Measurements from ENCODE around the gene LRRC46. TPM values are rescaled to one million over a fixed set of nuclear protein-coding genes. Genes with fewer than 3 reads are reported as not detected.
A peak's percentile ranks its signal among the peaks of the same experiment; 100 is the strongest.

LRRC46 gene
- total RNA-seq, 1 donor from 2014 or later = 0.70 TPM

DNA sequence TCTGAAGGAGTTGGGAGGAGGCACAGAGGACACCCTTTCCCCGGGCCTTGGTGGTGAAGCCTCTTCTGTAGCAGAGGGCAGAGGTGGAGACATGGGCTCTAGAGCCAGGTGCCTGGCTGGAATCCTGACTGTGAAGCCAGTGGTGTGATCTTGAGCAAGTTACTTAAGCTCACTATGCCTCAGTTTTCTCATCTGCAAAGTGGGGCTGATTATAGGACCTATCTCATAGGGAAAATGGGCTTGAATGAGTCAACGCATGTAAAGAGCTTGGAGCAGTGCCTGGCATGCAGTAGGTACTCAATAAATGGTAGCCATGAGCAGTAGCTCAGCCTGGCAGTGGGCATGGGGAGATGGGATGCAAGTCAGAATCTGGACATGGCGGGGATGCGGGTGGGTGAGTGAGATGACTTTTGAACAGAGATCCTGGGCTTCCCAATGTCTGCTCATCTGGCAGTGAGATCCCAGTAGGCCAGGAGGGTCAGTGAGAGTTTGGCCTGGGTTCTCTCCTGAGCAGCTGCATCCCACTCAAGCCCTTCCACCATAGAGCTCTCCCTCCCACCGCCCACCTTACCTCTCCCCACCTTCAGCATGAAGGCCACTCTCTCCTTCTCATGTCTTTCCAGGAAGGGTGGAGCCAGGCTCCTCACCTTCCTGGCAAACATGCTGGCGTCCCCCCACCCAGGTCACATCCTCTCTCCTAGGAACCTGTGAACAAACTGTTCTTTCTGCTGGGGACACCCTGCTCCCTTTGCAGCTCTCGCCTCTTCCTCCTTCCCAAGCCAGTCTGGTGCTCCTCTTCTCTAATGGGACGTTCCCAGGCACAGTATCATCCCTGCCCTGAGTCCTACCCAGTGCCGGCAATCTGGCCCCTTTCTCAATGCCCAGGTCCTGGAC, 51.5 kb downstream of the LRRC46 start:
- Mint-ChIP-seq H3K4me1 (ENCODE audit: low read depth) (peaks cover 17% of the 10 kb centered on the region), H3K9me3 (no peaks in the 10 kb centered on the region), H3K36me3 (ENCODE audit: low read depth) (no peaks in the 10 kb centered on the region), H3K27me3 (ENCODE audit: insufficient read depth) (peaks cover 14% of the 10 kb centered on the region), H3K27ac (peak overlapping the region; percentile 43), H3K4me3 (no peak overlapping the region)
- intact Hi-C loops (cut with micrococcal nuclease) = no loop called here
- DNase-seq (ENCODE audit: low spot score) = no peak

DNA sequence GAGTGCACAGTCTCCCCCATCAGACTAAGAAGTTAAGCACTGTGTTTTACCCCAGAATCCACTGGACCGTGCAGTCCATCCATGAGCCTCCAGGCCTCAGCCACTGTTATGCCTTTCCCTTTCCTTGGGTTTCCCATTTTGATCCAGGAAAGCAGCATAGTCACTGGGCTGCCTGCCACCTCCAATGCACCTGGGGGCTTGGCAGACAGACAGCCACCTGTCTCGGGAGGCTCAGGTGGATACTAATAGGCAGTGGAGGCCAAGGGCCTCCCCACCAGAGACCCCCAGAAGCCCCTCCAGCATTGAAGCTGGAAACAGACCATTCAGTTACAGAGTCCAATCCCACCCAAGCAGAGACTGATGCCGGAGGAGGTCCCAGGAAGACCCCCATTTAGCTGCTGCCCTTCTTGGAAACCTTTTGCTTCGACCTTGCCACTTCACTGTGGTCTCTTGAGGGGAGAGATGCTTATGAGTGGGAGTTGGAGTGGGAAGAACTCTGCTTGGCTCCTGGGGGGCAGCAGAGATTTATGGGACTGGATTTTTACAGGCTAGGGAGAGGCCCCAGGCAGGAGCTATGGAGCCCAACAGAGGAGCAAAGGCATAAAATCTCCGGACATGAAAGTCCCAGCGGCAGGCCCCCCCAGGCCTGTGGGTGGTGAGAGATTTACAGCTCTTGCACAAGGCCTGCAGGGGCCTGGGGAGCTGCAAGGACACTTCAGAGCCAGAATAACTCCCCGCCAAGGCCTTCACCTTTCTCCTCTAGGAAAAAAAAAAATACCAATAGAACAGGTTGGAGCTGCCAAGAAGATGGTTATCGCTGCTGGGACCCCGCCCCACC, 52.3 kb downstream of the LRRC46 start:
- no peak for DNase-seq (ENCODE audit: low spot score)
- no peaks in the 10 kb centered on the region for H3K36me3 Mint-ChIP-seq (ENCODE audit: low read depth)
- no peak overlapping the region for H3K27ac Mint-ChIP-seq
- peaks cover 9% of the 10 kb centered on the region for H3K27me3 Mint-ChIP-seq (ENCODE audit: insufficient read depth)
- intact Hi-C loops (cut with micrococcal nuclease) = no loop called here
- no peak overlapping the region for H3K4me3 Mint-ChIP-seq
- H3K9me3 Mint-ChIP-seq = no peaks in the 10 kb centered on the region
- H3K4me1 Mint-ChIP-seq (ENCODE audit: low read depth) = peaks cover 17% of the 10 kb centered on the region

DNA sequence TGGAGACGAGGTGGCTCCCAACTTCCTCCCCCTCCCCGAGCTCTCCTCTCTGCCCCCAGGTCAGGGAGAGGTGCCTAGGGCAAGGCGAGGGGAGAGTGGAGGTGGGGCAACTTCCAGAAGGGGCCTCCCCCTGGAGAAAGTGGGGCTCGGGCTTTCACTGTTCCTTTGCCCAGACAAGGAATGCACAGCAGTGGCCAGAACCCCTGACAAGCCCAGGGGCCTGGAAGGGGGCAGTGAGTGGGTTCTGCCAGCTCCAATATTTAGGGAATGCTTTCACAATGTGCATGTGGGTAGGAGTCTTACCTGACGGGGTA, 52.9 kb downstream of the LRRC46 start:
- no peak for DNase-seq (ENCODE audit: low spot score)
- no peak overlapping the region for H3K27ac Mint-ChIP-seq
- intact Hi-C loops (cut with micrococcal nuclease) = no loop called here
- H3K4me1 Mint-ChIP-seq (ENCODE audit: low read depth) = peaks cover 12% of the 10 kb centered on the region
- peaks cover 5% of the 10 kb centered on the region for H3K27me3 Mint-ChIP-seq (ENCODE audit: insufficient read depth)
- no peaks in the 10 kb centered on the region for H3K36me3 Mint-ChIP-seq (ENCODE audit: low read depth)
- no peaks in the 10 kb centered on the region for H3K9me3 Mint-ChIP-seq
- H3K4me3 Mint-ChIP-seq = no peak overlapping the region

DNA sequence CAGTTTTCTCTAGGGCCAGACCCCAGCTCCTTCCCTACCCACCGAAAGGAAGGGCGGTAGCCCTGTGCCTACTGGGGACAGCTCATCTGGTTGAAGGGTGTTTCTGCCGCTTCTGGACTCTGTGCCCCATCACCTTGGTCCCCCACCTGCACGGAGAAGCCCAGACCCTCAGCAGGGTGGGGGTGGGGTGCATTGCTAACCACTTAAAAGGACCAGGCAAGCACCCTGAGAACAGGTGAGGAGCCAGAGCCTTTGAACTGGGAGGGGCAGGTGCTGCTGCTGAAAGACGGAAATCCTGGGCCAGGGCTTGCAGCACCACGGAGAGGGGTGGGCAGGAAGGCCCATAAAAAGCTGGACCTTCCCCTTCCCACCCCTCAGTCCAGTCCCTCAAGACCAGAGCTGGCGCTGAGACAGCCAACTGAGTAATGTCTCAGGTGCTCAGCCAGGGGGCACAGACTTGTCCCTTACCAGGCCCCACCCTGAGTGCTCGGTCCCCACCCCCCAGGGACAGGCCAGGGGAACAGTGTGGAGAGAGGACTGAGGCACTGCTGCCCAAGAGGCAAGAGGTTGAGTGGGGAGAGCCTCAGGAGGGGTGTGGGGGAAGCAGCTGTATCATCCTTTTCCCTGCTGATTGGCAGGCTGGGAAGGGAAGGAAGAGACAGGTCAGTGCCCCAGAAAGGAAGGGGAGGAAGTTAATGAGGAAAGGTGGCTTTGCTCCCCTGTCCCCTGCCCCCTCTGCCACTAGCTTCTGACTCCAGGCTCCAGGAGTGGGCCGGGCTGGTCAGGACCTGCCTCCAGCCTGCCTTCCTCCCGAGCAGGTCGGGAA, 53.6 kb downstream of the LRRC46 start:
- no peaks in the 10 kb centered on the region for H3K9me3 Mint-ChIP-seq

More for the DNA sequence above, 53.6 kb downstream of the LRRC46 start:
- no peak overlapping the region for H3K4me3 Mint-ChIP-seq
- H3K4me1 Mint-ChIP-seq (ENCODE audit: low read depth) = peaks cover 17% of the 10 kb centered on the region
- H3K27ac Mint-ChIP-seq = no peak overlapping the region
- H3K36me3 Mint-ChIP-seq (ENCODE audit: low read depth) = peaks cover 2% of the 10 kb centered on the region
- intact Hi-C loops (cut with micrococcal nuclease) = no loop called here
- no peak for DNase-seq (ENCODE audit: low spot score)
- peaks cover 4% of the 10 kb centered on the region for H3K27me3 Mint-ChIP-seq (ENCODE audit: insufficient read depth)

Other genes starting within 250 kb of the LRRC46 start
- gene KPNB1, start 181.8 kb upstream of the LRRC46 start, total RNA-seq = 718 and 719 TPM in 2 replicates
- gene TBKBP1, start 137.5 kb upstream of the LRRC46 start, total RNA-seq = 11.6 and 12.4 TPM in 2 replicates
- gene TBX21, start 98.4 kb upstream of the LRRC46 start, total RNA-seq = 89.8 and 90.8 TPM in 2 replicates
- 18.6 and 21.6 TPM in 2 replicates for gene OSBPL7, start 9.9 kb upstream of the LRRC46 start, total RNA-seq
- gene MRPL10, start 129 bp upstream of the LRRC46 start, total RNA-seq = 53.6 and 56.9 TPM in 2 replicates
- gene SCRN2, start 9.6 kb downstream of the LRRC46 start, total RNA-seq = 24.5 and 26.3 TPM in 2 replicates
- gene SP6, start 19.5 kb downstream of the LRRC46 start, total RNA-seq = 0.05 and 0.12 TPM in 2 replicates
- gene SP2, start 64.6 kb downstream of the LRRC46 start, total RNA-seq = 24.0 and 26.3 TPM in 2 replicates
- gene PNPO, start 109.9 kb downstream of the LRRC46 start, total RNA-seq = 58.8 and 60.7 TPM in 2 replicates
- not detected in 2 replicates for gene PRR15L, start 126.2 kb downstream of the LRRC46 start, total RNA-seq
- 190 and 200 TPM in 2 replicates for gene CDK5RAP3, start 139.4 kb downstream of the LRRC46 start, total RNA-seq
- 3.4 and 5.8 TPM in 2 replicates for gene COPZ2, start 206.1 kb downstream of the LRRC46 start, total RNA-seq
- 86.6 and 92.0 TPM in 2 replicates for gene NFE2L1, start 216.7 kb downstream of the LRRC46 start, total RNA-seq

Measured in activated T-helper 1 cell treated with anti-CD3 and anti-CD28 coated beads, Interleukin-12 subunit alpha, Interleukin-12 subunit beta, Interleukin-2, Interleukin-4 antibody, amounts not matched to agents 30 ng/mL and 10 ng/mL and 1 ng/mL, durations not matched to agents 14 hours and 24 hours and 36 hours (primary cell).